ENCODE measurements around the gene ZMYM5. TPM values are rescaled to one million over a fixed set of nuclear protein-coding genes. Genes with fewer than 3 reads are reported as not detected.
"Not testable (repeated sequence)": the region's sequence is repeated elsewhere in the genome, so short reads cannot be mapped to it uniquely, and the experiment has no call there.

ZMYM5 gene
- total RNA-seq, 8 experiments from 2014 or later, result 11.3 to 20.8 (median 14.0) TPM

GRCh38 chr13:19861762-19862161, 1.7 kb downstream of the ZMYM5 start:
- 7 to 36% (median 22%) methylated on average over 3 to 4 of the region's 4 CpGs for WGBS, 10 experiments
- Histone ChIP-seq H3K4me1 (replicated peaks in 1 of 2) (peaks cover 12 to 22% of the 10 kb centered on the region in 2 donors), H3K27ac (no peak overlapping the region), H3K4me3 (peak overlapping the region; percentile 53 to 84 (median 63))
- no peak for ATAC-seq (replicated peaks in 6 of 8)
- in situ Hi-C loops (cut with MboI; ENCODE audit: low pct_unique_long_range_greater_than_20kb in 2 of 9, low sequenced_read_pairs in 9 of 9, unreplicated experiment in 9 of 9), result no loop called here

DNA sequence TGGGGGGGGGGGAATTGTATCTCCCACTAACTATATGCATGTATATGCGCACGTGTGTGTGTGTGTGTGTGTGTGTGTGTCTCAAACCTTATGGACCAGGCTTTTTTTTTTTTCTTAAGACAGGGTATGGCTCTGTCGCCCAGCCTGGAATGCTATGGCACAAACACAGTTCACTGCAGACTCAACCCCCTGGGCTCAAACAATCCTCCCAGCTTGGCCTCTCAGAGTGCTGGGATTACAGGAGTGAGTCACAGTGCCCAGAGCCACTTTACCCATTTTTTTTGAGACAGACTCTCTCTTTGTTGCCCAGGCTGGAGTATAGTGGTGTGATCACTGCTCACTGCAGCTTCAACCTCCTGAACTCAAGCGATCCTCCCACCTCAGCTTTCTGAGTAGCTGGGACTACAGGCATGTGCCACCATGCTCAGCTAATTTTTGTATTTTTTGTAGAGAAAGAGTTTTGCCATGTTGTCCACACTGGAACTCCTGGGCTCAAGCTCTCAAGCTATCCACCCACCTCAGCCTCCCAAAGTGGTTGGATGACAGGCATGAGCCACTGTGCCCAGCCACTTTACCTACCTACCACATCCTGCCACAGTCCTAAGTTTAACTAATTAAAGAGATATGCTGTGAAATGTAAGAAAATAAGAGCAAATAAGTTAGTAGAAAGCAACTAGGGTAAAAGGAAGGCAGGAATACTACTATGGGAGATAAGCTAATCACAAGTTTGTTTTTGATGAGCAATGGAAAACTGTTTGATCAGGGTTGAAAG, 2.4 kb downstream of the ZMYM5 start:
- 58 to 100% (median 80%) methylated on average over 1 to 3 of the region's 4 CpGs; no CpG with 5 or more reads in 1 of the 10 experiments for WGBS, 10 experiments
- Histone ChIP-seq H3K27ac (no peak overlapping the region), H3K4me1 (replicated peaks in 1 of 2) (peaks cover 12 to 22% of the 10 kb centered on the region in 2 donors), H3K4me3 (peak overlapping the region in 1 of 5 donors; percentile 56)
- in situ Hi-C loops (cut with MboI; ENCODE audit: low pct_unique_long_range_greater_than_20kb in 2 of 9, low sequenced_read_pairs in 9 of 9, unreplicated experiment in 9 of 9), result no loop called here
- peak in 1 of 8 experiments; percentile 7 for ATAC-seq (replicated peaks in 6 of 8)

- in situ Hi-C loops (cut with MboI; ENCODE audit: low pct_unique_long_range_greater_than_20kb in 2 of 9, low sequenced_read_pairs in 9 of 9, unreplicated experiment in 9 of 9); ATAC-seq (replicated peaks in 6 of 8); H3K4me3 ChIP-seq; H3K27ac ChIP-seq: not testable (repeated sequence)
- 90 to 100% methylated on average over 1 to 2 of the region's 2 CpGs; no CpG with 5 or more reads in 8 of the 10 experiments for WGBS, 10 experiments
- peaks cover 6 to 11% of the 10 kb centered on the region in 2 donors for H3K4me1 ChIP-seq (replicated peaks in 1 of 2)
Observed at GRCh38 chr13:19857637-19858036, 5.8 kb downstream of the ZMYM5 start.

DNA sequence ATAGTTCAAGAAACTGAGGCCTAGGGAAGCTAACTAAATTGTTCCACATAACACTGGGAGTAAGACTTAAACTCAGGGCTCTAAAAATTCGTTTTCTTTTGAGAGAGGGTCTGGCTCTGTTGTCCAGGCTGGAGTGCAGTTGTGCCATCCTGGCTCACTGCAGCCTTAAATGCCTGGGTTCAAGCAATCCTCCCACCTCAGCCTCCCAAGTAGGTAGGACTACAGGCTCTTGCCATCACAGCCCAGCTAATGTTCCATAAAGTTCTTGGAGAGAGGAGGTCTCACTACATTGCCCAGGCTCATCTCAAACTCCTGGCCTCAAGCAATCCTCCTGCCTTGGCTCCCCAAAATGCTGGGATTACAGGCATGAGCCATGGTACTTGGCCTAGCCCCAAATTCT, 10.7 kb downstream of the ZMYM5 start:
- no peak for ATAC-seq (replicated peaks in 6 of 8)
- Histone ChIP-seq H3K4me3 (no peak overlapping the region), H3K4me1 (replicated peaks in 1 of 2) (no peaks in the 10 kb centered on the region), H3K27ac (no peak overlapping the region)
- in situ Hi-C loops (cut with MboI; ENCODE audit: low pct_unique_long_range_greater_than_20kb in 2 of 9, low sequenced_read_pairs in 9 of 9, unreplicated experiment in 9 of 9), result no loop called here
- WGBS, 10 experiments, result 33 to 100% (median 80%) methylated on average over 1 of the region's 1 CpG; no CpG with 5 or more reads in 3 of the 10 experiments

GRCh38 chr13:19845758-19846157, 17.7 kb downstream of the ZMYM5 start:
- peak; percentile 62 to 96 (median 78) for ATAC-seq (replicated peaks in 6 of 8)
- 17 to 100% (median 55%) methylated on average over 1 to 2 of the region's 2 CpGs; no CpG with 5 or more reads in 2 of the 10 experiments for WGBS, 10 experiments
- Histone ChIP-seq H3K27ac (no peak overlapping the region), H3K4me1 (replicated peaks in 1 of 2) (peaks cover 8 to 10% of the 10 kb centered on the region in 2 donors), H3K4me3 (no peak overlapping the region)
- in situ Hi-C loops (cut with MboI; ENCODE audit: low pct_unique_long_range_greater_than_20kb in 2 of 9, low sequenced_read_pairs in 9 of 9, unreplicated experiment in 9 of 9), result no loop called here

GRCh38 chr13:19838865-19839275, 24.6 kb downstream of the ZMYM5 start:
- no peak for ATAC-seq (replicated peaks in 6 of 8)
- Histone ChIP-seq H3K27ac (no peak overlapping the region), H3K4me1 (replicated peaks in 1 of 2) (no peaks in the 10 kb centered on the region), H3K4me3 (no peak overlapping the region)
- 36 to 100% (median 98%) methylated on average over 1 to 4 of the region's 4 CpGs for WGBS, 10 experiments
- in situ Hi-C loops (cut with MboI; ENCODE audit: low pct_unique_long_range_greater_than_20kb in 2 of 9, low sequenced_read_pairs in 9 of 9, unreplicated experiment in 9 of 9), result no loop called here

DNA sequence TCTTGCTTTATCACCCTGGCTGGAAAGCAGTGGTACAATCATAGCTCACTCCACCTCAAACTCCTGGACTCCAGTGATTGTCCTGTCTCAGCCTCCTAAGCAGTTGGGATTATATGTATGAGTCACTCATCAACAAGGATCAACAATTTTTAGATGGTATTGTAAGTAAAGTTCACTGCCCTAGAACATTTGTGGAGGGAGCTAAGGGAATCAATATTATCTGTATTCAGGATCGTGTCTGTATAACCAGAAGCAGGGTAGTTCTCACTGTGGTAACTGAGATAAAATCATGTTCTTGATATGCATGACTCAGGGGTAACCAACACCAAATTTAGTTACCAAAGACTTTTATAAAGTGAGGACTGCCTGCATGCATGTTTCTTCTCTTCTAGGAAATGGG, 27.0 kb downstream of the ZMYM5 start:
- H3K4me1 ChIP-seq (replicated peaks in 1 of 2), result no peaks in the 10 kb centered on the region
- 83 to 100% (median 100%) methylated on average over 1 of the region's 1 CpG; no CpG with 5 or more reads in 4 of the 10 experiments for WGBS, 10 experiments
- in situ Hi-C loops (cut with MboI; ENCODE audit: low pct_unique_long_range_greater_than_20kb in 2 of 9, low sequenced_read_pairs in 9 of 9, unreplicated experiment in 9 of 9), result no loop called here

GRCh38 chr13:19834704-19835103, 28.7 kb downstream of the ZMYM5 start:
- no peaks in the 10 kb centered on the region for H3K4me1 ChIP-seq (replicated peaks in 1 of 2)
- 80 to 100% (median 97%) methylated on average over 1 to 4 of the region's 4 CpGs for WGBS, 10 experiments
- no peak overlapping the region for H3K27ac ChIP-seq
- in situ Hi-C loops (cut with MboI; ENCODE audit: low pct_unique_long_range_greater_than_20kb in 2 of 9, low sequenced_read_pairs in 9 of 9, unreplicated experiment in 9 of 9), result no loop called here
- H3K4me3 ChIP-seq, result no peak overlapping the region
- no peak for ATAC-seq (replicated peaks in 6 of 8)

More for the DNA sequence above, 27.0 kb downstream of the ZMYM5 start:
- Histone ChIP-seq H3K4me3 (no peak overlapping the region), H3K27ac (no peak overlapping the region)
- ATAC-seq (replicated peaks in 6 of 8), result no peak

GRCh38 chr13:19822673-19823072, 40.8 kb downstream of the ZMYM5 start:
- in situ Hi-C loops (cut with MboI; ENCODE audit: low pct_unique_long_range_greater_than_20kb in 2 of 9, low sequenced_read_pairs in 9 of 9, unreplicated experiment in 9 of 9), result no loop called here
- no peak overlapping the region for H3K4me3 ChIP-seq

DNA sequence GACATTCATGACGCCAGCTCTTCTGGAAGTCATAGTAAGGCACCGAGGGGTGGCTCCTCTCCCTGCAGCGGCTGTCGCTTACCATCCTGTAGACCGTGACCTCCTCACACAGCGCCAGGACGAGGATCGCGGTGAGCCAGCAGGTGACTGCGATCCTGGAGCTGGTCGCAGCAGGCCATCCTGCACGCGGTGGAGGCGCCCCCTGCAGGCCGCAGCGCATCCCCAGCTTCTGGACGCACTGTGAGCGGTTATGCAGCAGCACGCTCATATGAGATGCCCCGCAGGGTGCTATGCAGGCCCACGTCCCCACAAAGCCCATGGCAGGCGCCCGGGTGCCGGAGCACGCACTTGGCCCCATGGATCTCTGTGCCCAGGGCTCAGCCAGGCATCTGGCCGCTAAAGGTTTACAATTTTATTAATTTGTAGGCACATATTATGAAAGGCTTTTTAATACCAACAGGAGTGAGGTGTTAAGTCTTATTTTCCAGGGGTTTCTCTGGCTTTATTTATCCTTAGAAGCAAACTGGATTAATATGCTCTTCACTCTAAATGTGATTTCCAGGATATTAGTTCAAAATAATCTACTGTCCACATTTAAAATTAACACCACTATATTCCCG, 45.1 kb downstream of the ZMYM5 start:
- WGBS, 10 experiments, result 92 to 100% (median 100%) methylated on average over 1 to 8 of the region's 27 CpGs; no CpG with 5 or more reads in 2 of the 10 experiments
- H3K4me1 ChIP-seq (replicated peaks in 1 of 2), result no peaks in the 10 kb centered on the region
- no peak overlapping the region for H3K4me3 ChIP-seq
- no peak for ATAC-seq (replicated peaks in 6 of 8)
- H3K27ac ChIP-seq, result no peak overlapping the region
- in situ Hi-C loops (cut with MboI; ENCODE audit: low pct_unique_long_range_greater_than_20kb in 2 of 9, low sequenced_read_pairs in 9 of 9, unreplicated experiment in 9 of 9), result no loop called here

More at GRCh38 chr13:19822673-19823072, 40.8 kb downstream of the ZMYM5 start:
- ATAC-seq (replicated peaks in 6 of 8), result no peak
- Histone ChIP-seq H3K4me1 (replicated peaks in 1 of 2) (no peaks in the 10 kb centered on the region), H3K27ac (no peak overlapping the region)
- WGBS, 10 experiments, result 68 to 100% (median 95%) methylated on average over 1 to 3 of the region's 3 CpGs; no CpG with 5 or more reads in 1 of the 10 experiments

GRCh38 chr13:19817510-19818158, 45.8 kb downstream of the ZMYM5 start:
- H3K4me3 ChIP-seq, result no peak overlapping the region
- ATAC-seq (replicated peaks in 6 of 8), result no peak
- WGBS, 10 experiments, result 57 to 100% (median 91%) methylated on average over 1 to 4 of the region's 7 CpGs; no CpG with 5 or more reads in 4 of the 10 experiments
- no peaks in the 10 kb centered on the region for H3K4me1 ChIP-seq (replicated peaks in 1 of 2)
- no peak overlapping the region for H3K27ac ChIP-seq
- in situ Hi-C loops (cut with MboI; ENCODE audit: low pct_unique_long_range_greater_than_20kb in 2 of 9, low sequenced_read_pairs in 9 of 9, unreplicated experiment in 9 of 9), result no loop called here

- Histone ChIP-seq H3K27ac (no peak overlapping the region), H3K4me3 (no peak overlapping the region), H3K4me1 (replicated peaks in 1 of 2) (no peaks in the 10 kb centered on the region)
- no peak for ATAC-seq (replicated peaks in 6 of 8)
- WGBS, 10 experiments, result 96 to 100% (median 96%) methylated on average over 2 to 10 of the region's 10 CpGs; no CpG with 5 or more reads in 5 of the 10 experiments
- in situ Hi-C loops (cut with MboI; ENCODE audit: low pct_unique_long_range_greater_than_20kb in 2 of 9, low sequenced_read_pairs in 9 of 9, unreplicated experiment in 9 of 9), result no loop called here
Observed at GRCh38 chr13:19817106-19817505, 46.3 kb downstream of the ZMYM5 start.

- 89 to 100% (median 100%) methylated on average over 1 to 2 of the region's 2 CpGs; no CpG with 5 or more reads in 3 of the 10 experiments for WGBS, 10 experiments
- ATAC-seq (replicated peaks in 6 of 8); H3K27ac ChIP-seq; H3K4me1 ChIP-seq (replicated peaks in 1 of 2); in situ Hi-C loops (cut with MboI; ENCODE audit: low pct_unique_long_range_greater_than_20kb in 2 of 9, low sequenced_read_pairs in 9 of 9, unreplicated experiment in 9 of 9); H3K4me3 ChIP-seq: not testable (repeated sequence)
Observed at GRCh38 chr13:19815842-19816241, 47.6 kb downstream of the ZMYM5 start.
